Right lobe of liver (tissue), 6 donors: ENCODE results near the gene OGFOD3. TPM values are rescaled to one million over a fixed set of nuclear protein-coding genes. Genes with fewer than 3 reads are reported as not detected.

Experiments
- ATAC-seq, 4 donors: fragments of 200-7000 bp; cut with Tn5 transposase; one replicate each; pipeline ENCODE4 v1.9.1; 2020; ENCODE audit warnings: mild to moderate bottlenecking in 4 of 4, moderate library complexity in 4 of 4
- DNase-seq, 3 donors: peaks; one replicate each; pipeline ENCODE4 v3.0.0-alpha.2; 2020
- H3K27ac ChIP-seq, 3 donors: fragments of 200-600 bp; one replicate each; pipeline ENCODE4 v1.8.0; 2022
- H3K27me3 ChIP-seq, 2 donors: fragments of 200-600 bp; one replicate each; pipeline ENCODE4 v1.8.0; 2022
- H3K36me3 ChIP-seq, 4 donors: fragments of 200-600 bp; sonication (generic) in 1 of 4; one replicate each; pipeline versions ENCODE4 v1.5.1 to v1.8.0; 2017 to 2022; ENCODE audit warnings: control low read depth in 1 of 4
- H3K4me1 ChIP-seq, 4 donors: fragments of 200-600 bp; sonication (generic) in 1 of 4; one replicate each; pipeline versions ENCODE4 v1.5.1 to v1.8.0; 2017 to 2022; ENCODE audit warnings: control low read depth in 1 of 4
- H3K4me3 ChIP-seq, 3 donors: fragments of 200-600 bp; one replicate each; pipeline ENCODE4 v1.8.0; 2022
- H3K9me3 ChIP-seq, 4 donors: fragments of 200-600 bp; sonication (generic) in 1 of 4; one replicate each; pipeline versions ENCODE4 v1.5.1 to v1.8.0; 2017 to 2022; ENCODE audit warnings: control low read depth in 1 of 4
- CTCF ChIP-seq, 4 donors: fragments of 200-600 bp in 3 of 4; fragments of 450-650 bp in 1 of 4; IDR thresholded peaks; one replicate each; pipeline versions ENCODE4 v1.5.1 to v1.8.0; 2016 to 2022; ENCODE audit warnings: antibody characterized with exemption in 4 of 4, mild to moderate bottlenecking in 2 of 4
- POLR2A ChIP-seq: fragments of 450-650 bp; IDR thresholded peaks from one replicate; pipeline ENCODE4 v1.6.1; 2017; ENCODE audit warnings: antibody characterized with exemption, mild to moderate bottlenecking
- WGBS: methylation state at CpG from one replicate; pipeline ENCODE4 v1.1.6; 2018; ENCODE audit warnings: low coverage, low lambda C conversion rate; ENCODE audit not compliant: insufficient coverage; ENCODE audit errors: missing lambda C conversion rate; 5-methylcytosine and 5-hydroxymethylcytosine counted together
- intact Hi-C, 2 donors: fragments of 100-400 bp; cut with DNase I; formaldehyde crosslinking; loops; one replicate each; pipeline versions ENCODE4 v1.11.2 to v1.14.1; 2022
- total RNA-seq, 6 experiments: library from RNA; depleted of rRNA in 2 of 6; stranded (reverse); fragments of >200 nt in 2 of 6; fragmentation: NEBNext Ultra II Directional in 3 of 6; extraction: Animal tissue kit (Norgen Biotek cat#: 25700) in 3 of 6; gene quantifications; one replicate each; pipeline versions ENCODE4 v1.1.0 to v1.2.4, GENCODE V29; 2016 to 2023
- donor health status: DM: no; HTN: yes; CAD: no.
- donor health status: DM: no; HTN: no; CAD: no.
- donor health status: DM: no; HTN: no; CAD: no.
- donor health status: DM: no; HTN: yes; CAD: no.
- donor health status: DM: no; HTN: yes; CAD: no.

The OGFOD3 gene
- total RNA-seq, 6 experiments from 2014 or later, result 13.5 to 23.4 (median 16.2) TPM

GRCh38 chr17:82351713-82352488 is 66.5 kb downstream of the OGFOD3 start:
- no peaks in the 10 kb centered on the region for H3K36me3 ChIP-seq
- no peak overlapping the region for H3K27ac ChIP-seq
- no peak overlapping the region for H3K4me3 ChIP-seq
- intact Hi-C loops, result loop anchor here (10.0 kb wide), 3 partner anchors 63 to 203 kb away; partner anchors contain the start of genes HEXD (in 1 of the 2) and OGFOD3 (in 1 of the 2)
- peaks cover 0 to under 1% (median 0%) of the 10 kb centered on the region in 4 donors for H3K4me1 ChIP-seq
- peak; percentile 83 to 95 (median 90) for ATAC-seq
- H3K27me3 ChIP-seq, result no peaks in the 10 kb centered on the region
- WGBS, result 52% methylated on average over 6 of the region's 26 CpGs
- TF ChIP-seq CTCF (IDR thresholded peaks at IDR 0.05) (peak; percentile 94 to 98 (median 97)), POLR2A (no peak)
- H3K9me3 ChIP-seq, result no peaks in the 10 kb centered on the region
- DNase-seq, result peak; percentile 78 to 82 (median 81)

- Histone ChIP-seq H3K27ac (no peak overlapping the region), H3K4me3 (no peak overlapping the region), H3K36me3 (no peaks in the 10 kb centered on the region), H3K4me1 (peaks cover 0 to 5% (median 0%) of the 10 kb centered on the region in 4 donors), H3K27me3 (no peaks in the 10 kb centered on the region), H3K9me3 (no peaks in the 10 kb centered on the region)
- TF ChIP-seq POLR2A, result no peak
- no peak for TF ChIP-seq CTCF (IDR thresholded peaks at IDR 0.05)
- DNase-seq (no peak), ATAC-seq (peak in 2 of 4 donors; percentile 2 to 23)
- intact Hi-C loops, result loop anchor here (10.0 kb wide), 3 partner anchors 64 to 204 kb away; partner anchors contain the start of genes HEXD (in 1 of the 2) and OGFOD3 (in 1 of the 2)
- WGBS, result 54% methylated on average over 7 of the region's 21 CpGs
Measured at GRCh38 chr17:82351254-82351712, 67.1 kb downstream of the OGFOD3 start.

- no peaks in the 10 kb centered on the region for H3K27me3 ChIP-seq
- no peak overlapping the region for H3K27ac ChIP-seq
- intact Hi-C loops, result loop anchor here (10.0 kb wide), 3 partner anchors 64 to 204 kb away; partner anchors contain the start of genes HEXD (in 1 of the 2) and OGFOD3 (in 1 of the 2)
- no peaks in the 10 kb centered on the region for H3K9me3 ChIP-seq
- H3K4me3 ChIP-seq, result no peak overlapping the region
- DNase-seq, result no peak
- no CpG with 5 or more reads among the region's 28 CpGs for WGBS
- no peak for ATAC-seq
- H3K4me1 ChIP-seq, result peaks cover 0 to 5% (median 0%) of the 10 kb centered on the region in 4 donors
- H3K36me3 ChIP-seq, result no peaks in the 10 kb centered on the region
- TF ChIP-seq POLR2A, result no peak
- TF ChIP-seq CTCF (IDR thresholded peaks at IDR 0.05), result no peak
Measured at GRCh38 chr17:82350182-82351030, 68.0 kb downstream of the OGFOD3 start.

- Histone ChIP-seq H3K9me3 (no peaks in the 10 kb centered on the region), H3K4me3 (no peak overlapping the region), H3K27me3 (no peaks in the 10 kb centered on the region), H3K27ac (no peak overlapping the region), H3K36me3 (no peaks in the 10 kb centered on the region), H3K4me1 (peaks cover 0 to 5% (median 0%) of the 10 kb centered on the region in 4 donors)
- DNase-seq (peak in 1 of 3 donors; percentile 37), ATAC-seq (no peak)
- no peak for TF ChIP-seq POLR2A
- no peak for TF ChIP-seq CTCF (IDR thresholded peaks at IDR 0.05)
- intact Hi-C loops, result no loop called here
- 36% methylated on average over 5 of the region's 11 CpGs for WGBS
Measured at GRCh38 chr17:82349287-82349701, 69.1 kb downstream of the OGFOD3 start.
